GM12873 (cell line): Measurements from ENCODE around the gene ANKRD44.

Source experiments
- TF ChIP-seq, protein P1 (sequence below): IDR thresholded peaks from 2 replicates; pipeline ENCODE4 v1.5.1; 2012; ENCODE audit warnings: low read depth, mild to moderate bottlenecking, moderate library complexity, low read length, control low read depth; ENCODE audit not compliant: insufficient read depth; ENCODE audit errors: missing control alignments

The ANKRD44 gene

DNA sequence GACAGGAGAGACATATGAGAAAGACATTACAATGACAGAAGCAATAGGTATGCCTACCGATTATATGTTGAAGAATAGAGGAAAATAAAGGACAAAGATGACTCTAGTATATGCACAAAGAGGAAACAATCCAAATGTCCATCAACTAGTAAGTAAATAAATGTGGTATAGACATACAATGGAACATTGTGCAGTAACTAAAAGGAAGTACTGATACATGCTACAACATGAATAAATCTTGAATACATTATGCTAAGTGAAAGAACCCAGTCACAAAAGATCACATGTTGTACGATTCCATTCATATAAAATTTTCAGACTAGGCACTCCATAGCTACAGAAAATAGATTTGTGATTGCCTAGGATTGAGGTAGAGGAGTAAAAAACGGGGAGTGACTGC is 355.5 kb downstream of the ANKRD44 start:
- TF ChIP-seq, protein P1, sequence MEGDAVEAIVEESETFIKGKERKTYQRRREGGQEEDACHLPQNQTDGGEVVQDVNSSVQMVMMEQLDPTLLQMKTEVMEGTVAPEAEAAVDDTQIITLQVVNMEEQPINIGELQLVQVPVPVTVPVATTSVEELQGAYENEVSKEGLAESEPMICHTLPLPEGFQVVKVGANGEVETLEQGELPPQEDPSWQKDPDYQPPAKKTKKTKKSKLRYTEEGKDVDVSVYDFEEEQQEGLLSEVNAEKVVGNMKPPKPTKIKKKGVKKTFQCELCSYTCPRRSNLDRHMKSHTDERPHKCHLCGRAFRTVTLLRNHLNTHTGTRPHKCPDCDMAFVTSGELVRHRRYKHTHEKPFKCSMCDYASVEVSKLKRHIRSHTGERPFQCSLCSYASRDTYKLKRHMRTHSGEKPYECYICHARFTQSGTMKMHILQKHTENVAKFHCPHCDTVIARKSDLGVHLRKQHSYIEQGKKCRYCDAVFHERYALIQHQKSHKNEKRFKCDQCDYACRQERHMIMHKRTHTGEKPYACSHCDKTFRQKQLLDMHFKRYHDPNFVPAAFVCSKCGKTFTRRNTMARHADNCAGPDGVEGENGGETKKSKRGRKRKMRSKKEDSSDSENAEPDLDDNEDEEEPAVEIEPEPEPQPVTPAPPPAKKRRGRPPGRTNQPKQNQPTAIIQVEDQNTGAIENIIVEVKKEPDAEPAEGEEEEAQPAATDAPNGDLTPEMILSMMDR: no peak

DNA sequence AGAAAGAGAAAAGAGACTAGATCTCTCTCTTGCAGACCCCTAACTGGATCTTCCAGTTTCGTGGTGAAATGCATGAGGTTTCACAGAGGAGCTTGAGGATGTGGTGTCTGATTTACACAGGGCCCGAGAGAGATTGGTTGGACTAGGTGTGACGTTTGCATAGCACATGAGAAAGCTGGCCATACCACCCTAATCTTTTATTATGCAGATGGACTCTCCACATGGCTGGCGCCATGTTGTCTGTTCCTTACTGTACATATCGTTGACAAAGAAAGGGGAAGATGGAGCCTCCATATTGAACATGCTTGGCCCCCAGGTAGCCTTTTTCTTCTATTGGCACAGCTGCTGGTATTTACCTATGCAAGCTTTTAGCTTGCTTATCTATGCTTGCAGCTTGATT is 356.6 kb downstream of the ANKRD44 start:
- TF ChIP-seq, protein P1: no peak

DNA sequence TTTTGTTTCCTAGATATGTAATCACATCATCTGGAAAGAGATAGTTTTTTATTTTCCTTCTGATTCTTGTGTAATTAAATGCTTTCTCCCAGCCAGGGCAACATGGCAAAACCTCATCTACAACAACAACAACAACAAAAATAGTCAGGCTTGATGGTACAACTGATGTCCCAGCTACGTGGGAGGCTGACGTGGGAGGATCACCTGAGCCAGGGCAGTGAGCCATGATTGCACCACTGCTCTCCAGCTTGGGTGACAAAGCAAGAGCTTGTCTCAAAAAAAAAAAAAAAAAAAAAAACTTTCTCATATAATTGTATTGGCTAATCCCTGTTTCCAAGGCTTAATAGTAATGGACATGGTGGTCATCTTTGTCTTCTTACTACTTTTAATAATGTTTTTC is 357.6 kb downstream of the ANKRD44 start:
- TF ChIP-seq, protein P1: no peak

DNA sequence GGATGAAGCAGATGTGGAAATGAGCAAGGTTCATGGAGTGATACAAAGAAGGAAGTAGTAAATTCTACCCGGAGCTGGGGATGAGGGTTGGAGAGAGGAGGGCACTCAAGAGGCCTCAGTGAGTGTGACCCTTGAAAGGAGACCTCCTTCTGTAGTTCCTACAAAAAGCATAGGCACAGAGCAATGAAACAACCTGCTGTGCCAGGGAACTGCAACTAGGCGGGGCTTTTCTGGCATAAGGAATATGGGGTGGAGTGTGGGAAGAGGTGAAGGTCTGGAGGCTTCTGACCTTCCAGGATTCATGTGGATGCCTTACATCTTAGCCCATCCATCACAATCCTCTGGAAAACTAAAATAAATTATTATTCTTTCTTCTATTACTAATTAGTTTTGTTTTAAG is 358.6 kb downstream of the ANKRD44 start:
- TF ChIP-seq, protein P1: no peak

DNA sequence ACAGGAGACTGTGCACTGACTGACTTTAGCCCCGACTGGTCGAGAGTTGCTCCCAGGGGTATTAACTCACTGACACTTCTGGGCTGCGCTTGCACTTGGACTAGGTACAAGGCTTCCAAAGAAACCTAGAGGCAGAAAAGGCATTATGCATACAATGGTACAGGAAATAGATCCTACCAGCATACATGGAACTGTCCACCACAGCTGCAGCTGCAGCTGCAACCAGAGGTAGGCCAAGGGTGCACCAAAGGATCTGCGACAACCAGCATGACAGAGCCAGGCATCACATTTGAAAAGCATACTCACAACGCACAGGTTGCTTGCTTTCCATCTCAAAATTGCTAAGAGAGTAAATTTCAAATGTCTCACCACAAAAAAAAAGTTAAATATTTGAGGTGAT is 361.5 kb downstream of the ANKRD44 start:
- TF ChIP-seq, protein P1: no peak

DNA sequence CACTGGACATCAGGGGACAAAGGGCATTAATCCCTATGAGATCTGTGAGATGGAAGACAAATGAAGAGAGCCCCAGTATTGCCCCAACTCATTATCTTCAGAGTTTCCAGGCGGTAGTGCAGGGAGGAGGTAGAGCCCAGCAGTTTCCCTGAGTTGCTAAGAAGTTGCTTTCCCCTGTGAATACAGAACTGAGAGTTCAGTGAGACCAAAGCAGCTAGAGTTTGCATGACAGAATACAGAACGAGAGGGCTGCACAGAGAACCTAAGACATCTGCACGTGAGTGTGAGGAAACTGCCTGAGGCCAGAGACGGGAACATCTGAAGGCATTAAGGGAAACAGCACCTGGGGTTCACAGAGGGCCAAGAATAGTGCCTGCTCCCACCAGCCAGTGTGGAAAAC is 366.0 kb downstream of the ANKRD44 start:
- TF ChIP-seq, protein P1: no peak

DNA sequence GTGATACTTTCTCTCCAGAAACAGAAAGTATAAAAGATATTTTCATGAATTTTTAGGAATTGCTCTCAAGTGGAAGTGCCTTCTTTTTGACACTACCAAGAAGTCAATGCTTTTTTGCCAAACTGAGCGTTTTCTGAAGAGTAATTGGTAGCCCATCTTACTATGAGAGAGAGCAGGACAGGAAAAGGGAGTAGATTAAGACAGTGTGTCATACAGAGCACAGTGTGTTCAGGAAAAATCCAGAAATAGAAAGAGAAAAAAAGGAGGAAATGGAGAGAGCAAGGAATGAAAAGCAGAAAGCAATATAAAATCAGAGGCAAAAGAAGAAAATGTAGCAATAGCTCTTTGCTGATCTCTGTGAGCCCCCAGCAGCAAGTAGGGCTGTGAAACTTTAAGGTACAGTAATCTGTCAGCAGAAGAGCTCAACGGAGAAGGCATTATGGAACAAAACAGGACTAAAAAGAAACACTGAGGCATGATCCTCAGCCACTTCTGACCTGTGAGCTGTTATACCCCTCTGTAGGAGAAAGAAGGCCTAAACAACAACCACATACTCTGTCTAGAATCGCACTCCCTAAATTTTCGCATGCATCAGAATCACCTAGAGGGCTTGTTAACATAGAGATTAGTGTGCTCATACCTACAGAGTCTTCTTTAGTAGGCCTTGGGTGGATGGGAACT is 369.0 kb downstream of the ANKRD44 start:
- TF ChIP-seq, protein P1: no peak

DNA sequence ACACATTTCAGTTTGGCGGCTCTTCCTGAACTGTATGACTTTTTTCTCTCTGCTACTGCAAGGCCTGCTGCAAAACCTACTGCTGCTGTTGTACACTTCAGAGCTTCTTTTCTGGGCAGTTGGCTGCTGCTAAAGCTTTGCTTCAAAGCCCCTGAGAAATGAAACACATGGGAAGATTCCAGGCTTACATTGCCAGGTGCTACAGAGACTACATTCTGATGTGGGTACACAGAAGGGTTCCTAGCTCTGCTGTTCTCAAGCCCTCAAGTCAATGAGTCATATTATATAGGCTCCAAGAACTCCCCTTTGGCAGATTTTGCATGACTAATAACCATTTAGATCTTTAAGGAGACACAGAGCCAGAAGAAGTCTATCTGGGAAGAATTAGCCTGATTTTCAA is 371.2 kb downstream of the ANKRD44 start:
- TF ChIP-seq, protein P1: no peak
